ENCODE data around the gene ASIP. TPM values are rescaled to one million over a fixed set of nuclear protein-coding genes. Genes with fewer than 3 reads are reported as not detected.

Gene ASIP
- total RNA-seq, 1 donor from 2014 or later = not detected

GRCh38 chr20:34209111-34209510 lies 32.1 kb upstream of the ASIP start:
- Mint-ChIP-seq H3K27ac (ENCODE audit: unreplicated experiment) (no peak overlapping the region), H3K4me3 (ENCODE audit: unreplicated experiment) (no peak overlapping the region), H3K9me3 (ENCODE audit: unreplicated experiment) (no peaks in the 10 kb centered on the region), H3K36me3 (ENCODE audit: low read depth, unreplicated experiment) (peaks cover 4% of the 10 kb centered on the region), H3K4me1 (ENCODE audit: unreplicated experiment) (no peaks in the 10 kb centered on the region), H3K27me3 (ENCODE audit: unreplicated experiment) (no peaks in the 10 kb centered on the region)
- no peak for DNase-seq (ENCODE audit: low spot score)
- TF ChIP-seq, protein P1, sequence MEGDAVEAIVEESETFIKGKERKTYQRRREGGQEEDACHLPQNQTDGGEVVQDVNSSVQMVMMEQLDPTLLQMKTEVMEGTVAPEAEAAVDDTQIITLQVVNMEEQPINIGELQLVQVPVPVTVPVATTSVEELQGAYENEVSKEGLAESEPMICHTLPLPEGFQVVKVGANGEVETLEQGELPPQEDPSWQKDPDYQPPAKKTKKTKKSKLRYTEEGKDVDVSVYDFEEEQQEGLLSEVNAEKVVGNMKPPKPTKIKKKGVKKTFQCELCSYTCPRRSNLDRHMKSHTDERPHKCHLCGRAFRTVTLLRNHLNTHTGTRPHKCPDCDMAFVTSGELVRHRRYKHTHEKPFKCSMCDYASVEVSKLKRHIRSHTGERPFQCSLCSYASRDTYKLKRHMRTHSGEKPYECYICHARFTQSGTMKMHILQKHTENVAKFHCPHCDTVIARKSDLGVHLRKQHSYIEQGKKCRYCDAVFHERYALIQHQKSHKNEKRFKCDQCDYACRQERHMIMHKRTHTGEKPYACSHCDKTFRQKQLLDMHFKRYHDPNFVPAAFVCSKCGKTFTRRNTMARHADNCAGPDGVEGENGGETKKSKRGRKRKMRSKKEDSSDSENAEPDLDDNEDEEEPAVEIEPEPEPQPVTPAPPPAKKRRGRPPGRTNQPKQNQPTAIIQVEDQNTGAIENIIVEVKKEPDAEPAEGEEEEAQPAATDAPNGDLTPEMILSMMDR (IDR thresholded peaks at IDR 0.05; ENCODE audit: unreplicated experiment) = no peak

DNA sequence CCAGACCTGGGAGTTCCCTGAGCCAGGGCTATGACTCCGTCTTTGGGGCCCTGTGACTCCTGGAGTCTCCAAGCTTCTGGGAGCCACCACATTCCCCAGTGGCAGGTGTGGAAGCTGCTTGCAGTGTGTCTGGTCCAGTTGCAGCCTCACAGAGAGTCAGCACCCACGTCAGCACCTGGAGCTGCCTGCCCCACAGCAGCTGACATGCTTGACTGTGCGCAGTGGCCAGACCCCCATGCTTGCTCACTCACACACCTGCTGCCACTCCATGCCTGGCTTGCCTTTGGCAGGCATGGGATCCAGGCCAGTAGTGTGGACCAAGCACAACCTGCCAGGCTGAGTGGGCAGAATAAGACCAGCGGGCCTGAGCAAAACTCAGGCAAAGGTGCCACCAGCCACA lies 31.0 kb upstream of the ASIP start:
- Mint-ChIP-seq H3K4me3 (ENCODE audit: unreplicated experiment) (no peak overlapping the region), H3K27ac (ENCODE audit: unreplicated experiment) (no peak overlapping the region), H3K9me3 (ENCODE audit: unreplicated experiment) (no peaks in the 10 kb centered on the region), H3K36me3 (ENCODE audit: low read depth, unreplicated experiment) (peaks cover 4% of the 10 kb centered on the region), H3K27me3 (ENCODE audit: unreplicated experiment) (no peaks in the 10 kb centered on the region), H3K4me1 (ENCODE audit: unreplicated experiment) (no peaks in the 10 kb centered on the region)
- DNase-seq (ENCODE audit: low spot score) = no peak
- TF ChIP-seq, protein P1 (IDR thresholded peaks at IDR 0.05; ENCODE audit: unreplicated experiment) = no peak

GRCh38 chr20:34211591-34211990 lies 29.6 kb upstream of the ASIP start:
- H3K27ac Mint-ChIP-seq (ENCODE audit: unreplicated experiment) = no peak overlapping the region
- TF ChIP-seq, protein P1 (IDR thresholded peaks at IDR 0.05; ENCODE audit: unreplicated experiment) = no peak
- DNase-seq (ENCODE audit: low spot score) = no peak
- H3K9me3 Mint-ChIP-seq (ENCODE audit: unreplicated experiment) = no peaks in the 10 kb centered on the region
- no peaks in the 10 kb centered on the region for H3K4me1 Mint-ChIP-seq (ENCODE audit: unreplicated experiment)
- no peaks in the 10 kb centered on the region for H3K36me3 Mint-ChIP-seq (ENCODE audit: low read depth, unreplicated experiment)
- H3K4me3 Mint-ChIP-seq (ENCODE audit: unreplicated experiment) = no peak overlapping the region
- no peaks in the 10 kb centered on the region for H3K27me3 Mint-ChIP-seq (ENCODE audit: unreplicated experiment)

- Mint-ChIP-seq H3K4me1 (ENCODE audit: unreplicated experiment) (no peaks in the 10 kb centered on the region), H3K27ac (ENCODE audit: unreplicated experiment) (no peak overlapping the region), H3K27me3 (ENCODE audit: unreplicated experiment) (no peaks in the 10 kb centered on the region), H3K36me3 (ENCODE audit: low read depth, unreplicated experiment) (no peaks in the 10 kb centered on the region), H3K9me3 (ENCODE audit: unreplicated experiment) (no peaks in the 10 kb centered on the region), H3K4me3 (ENCODE audit: unreplicated experiment) (no peak overlapping the region)
- DNase-seq (ENCODE audit: low spot score) = no peak
- TF ChIP-seq, protein P1 (IDR thresholded peaks at IDR 0.05; ENCODE audit: unreplicated experiment) = no peak
These were observed 28.0 kb upstream of the ASIP start for GRCh38 chr20:34213213-34213612.

GRCh38 chr20:34215711-34216381 lies 25.4 kb upstream of the ASIP start:
- Mint-ChIP-seq H3K4me3 (ENCODE audit: unreplicated experiment) (no peak overlapping the region), H3K9me3 (ENCODE audit: unreplicated experiment) (no peaks in the 10 kb centered on the region), H3K27ac (ENCODE audit: unreplicated experiment) (peak overlapping the region; percentile 61), H3K36me3 (ENCODE audit: low read depth, unreplicated experiment) (no peaks in the 10 kb centered on the region), H3K4me1 (ENCODE audit: unreplicated experiment) (peaks cover 4% of the 10 kb centered on the region), H3K27me3 (ENCODE audit: unreplicated experiment) (no peaks in the 10 kb centered on the region)
- peak; percentile 68 for DNase-seq (ENCODE audit: low spot score)
- TF ChIP-seq, protein P1 (IDR thresholded peaks at IDR 0.05; ENCODE audit: unreplicated experiment) = no peak
